Heart left ventricle (tissue), 16 donors: ENCODE data around the gene NUBP2. TPM values are rescaled to one million over a fixed set of nuclear protein-coding genes. Genes with fewer than 3 reads are reported as not detected.

Experiments used
- ATAC-seq, 4 donors: fragments of 200-7000 bp; cut with Tn5 transposase; one replicate each; pipeline ENCODE4 v1.9.1; 2020 to 2022; ENCODE audit warnings: moderate library complexity in 4 of 4, mild to moderate bottlenecking in 3 of 4, moderate number of reproducible peaks in 1 of 4
- DNase-seq, 5 donors: peaks; one replicate each; pipeline ENCODE4 v3.0.0-alpha.2; 2020
- H3K27ac ChIP-seq, 12 donors: fragments of 200-600 bp; sonication (generic) in 4 of 12; one replicate each; pipeline versions ENCODE4 v1.5.0 to v1.8.0; 2016 to 2022; ENCODE audit warnings: mild to moderate bottlenecking in 2 of 12
- H3K27me3 ChIP-seq, 9 donors: fragments of 200-600 bp; sonication (generic) in 2 of 9; one replicate each; pipeline versions ENCODE4 v1.5.1 to v1.8.0; 2016 to 2022; ENCODE audit warnings: mild to moderate bottlenecking in 3 of 9
- H3K36me3 ChIP-seq, 9 donors: fragments of 200-600 bp; sonication (generic) in 2 of 9; one replicate each; pipeline versions ENCODE4 v1.5.0 to v1.8.0; 2018 to 2022; ENCODE audit warnings: mild to moderate bottlenecking in 2 of 9
- H3K4me1 ChIP-seq, 12 donors: fragments of 200-600 bp; sonication (generic) in 4 of 12; one replicate each; pipeline versions ENCODE4 v1.5.0 to v1.8.0; 2016 to 2022; ENCODE audit warnings: mild to moderate bottlenecking in 3 of 12
- H3K4me3 ChIP-seq, 12 donors: fragments of 200-600 bp; sonication (generic) in 4 of 12; one replicate each; pipeline versions ENCODE4 v1.5.0 to v1.8.0; 2017 to 2022; ENCODE audit warnings: mild to moderate bottlenecking in 9 of 12, moderate library complexity in 4 of 12
- H3K9me3 ChIP-seq, 12 donors: fragments of 200-600 bp; sonication (generic) in 4 of 12; one replicate each; pipeline versions ENCODE4 v1.5.0 to v1.8.0; 2016 to 2022; ENCODE audit warnings: mild to moderate bottlenecking in 1 of 12
- CTCF ChIP-seq, 12 donors: fragments of 200-600 bp; sonication (generic) in 4 of 12; IDR thresholded peaks; one replicate each; pipeline versions ENCODE4 v1.5.0 to v1.8.0; 2018 to 2022; ENCODE audit warnings: antibody characterized with exemption in 12 of 12, mild to moderate bottlenecking in 5 of 12
- POLR2A ChIP-seq, 2 donors: fragments of 450-650 bp; IDR thresholded peaks; one replicate each; pipeline ENCODE4 v1.6.1; 2017; ENCODE audit warnings: antibody characterized with exemption in 2 of 2, mild to moderate bottlenecking in 2 of 2, moderate library complexity in 2 of 2
- WGBS, 4 donors: extraction: QIAGEN DNeasy Blood & Tissue Kit in 2 of 4; methylation state at CpG; one replicate each; pipeline versions ENCODE4 v1.1.5 to v1.1.7; 2013 to 2018; 5-methylcytosine and 5-hydroxymethylcytosine counted together
- intact Hi-C, 10 donors: fragments of 100-400 bp; cut with DNase I; formaldehyde crosslinking; loops; one replicate each; pipeline versions ENCODE4 v1.11.1 to v1.14.2; 2022
- polyA plus RNA-seq, 2 donors: library from polyadenylated mRNA; stranded (reverse); fragments of 200-250 nt; gene quantifications; one replicate each; pipeline ENCODE4 v1.2.3, GENCODE V29; 2013
- total RNA-seq, 9 donors: library from RNA; depleted of rRNA in 2 of 9; stranded (reverse); fragments of >200 nt in 2 of 9; fragmentation: NEBNext Ultra II Directional in 3 of 9; extraction: Animal tissue kit (Norgen Biotek cat#: 25700) in 3 of 9; gene quantifications; one replicate each; pipeline versions ENCODE4 v1.1.0 to v1.2.4, GENCODE V29; 2016 to 2023
- donor health status: ischemic (EF 13 %, LVEDD 7.1; RV severe dilation, severe dysfunction).
- donor health status: healthy with polysubstance abuse.
- donor health status: DM: no; HTN: yes; CAD: no.
- donor health status: DM: no; HTN: no; CAD: no.
- donor health status: ischemic (EF 25% LVEDD 6.9; RV normal size, moderate dysfunction).
- donor health status: ischemic (EF 25% LVEDD 5.7; RV mildly dilated, moderate dysfunction).
- donor health status: healthy.
- donor health status: DM: yes; HTN: yes; CAD: no.
- donor health status: ischemic (EF 35%, LVEDD 5.7; RV mildly dilated, moderate dysfunction).
- donor health status: nonischemic (EF 11% LVEDD 7.7; RV severe dilation, severe dysfunction).
- donor health status: DM: yes; HTN: yes; CAD: no.
- donor health status: PGD.
- donor health status: ischemic (EF 29% LVEDD 5.4; RV normal size, mild dysfunction).
- donor health status: nonischemic (EF 23%, LVEDD 6.1; RV moderate dilation, normal function).

NUBP2 gene
- total and polyA plus RNA-seq, 11 donors, result 26.7 to 81.9 (median 30.4) TPM

DNA sequence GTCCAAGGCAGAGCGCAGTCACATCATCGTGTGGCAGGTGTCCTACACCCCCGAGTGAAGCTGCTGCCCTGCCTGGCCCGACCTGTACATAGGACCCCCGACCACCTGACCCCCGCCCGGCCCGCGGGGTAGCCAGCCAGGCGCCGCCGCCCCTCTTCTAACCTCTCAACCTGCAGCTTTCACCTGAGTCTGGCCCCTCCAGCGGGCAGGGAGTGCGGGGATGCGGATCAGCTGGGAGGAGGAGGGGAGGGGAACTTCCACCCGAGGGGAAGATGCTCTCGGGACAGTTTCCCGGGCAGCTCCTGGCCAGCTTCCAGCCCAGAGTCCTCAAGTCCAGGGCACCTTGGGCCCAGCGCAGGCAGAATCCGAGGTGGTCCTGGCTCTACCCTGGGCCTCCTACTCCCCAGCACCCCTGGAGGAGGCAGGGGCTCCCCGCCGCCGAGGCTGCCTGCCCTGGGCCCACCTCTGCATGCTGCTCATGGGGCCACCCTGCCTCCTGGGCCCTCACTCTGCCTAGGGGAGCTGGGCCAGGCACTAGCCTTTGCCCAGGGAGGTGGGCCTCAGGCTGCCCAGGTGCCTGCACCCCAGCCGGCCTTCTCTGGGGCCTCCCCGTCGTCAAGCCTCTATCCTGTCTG, 13.9 kb upstream of the NUBP2 start:
- WGBS, 4 donors, result 79 to 91% (median 81%) methylated on average over 6 to 26 of the region's 26 CpGs
- intact Hi-C loops, result no loop called here

GRCh38 chr16:1769402-1770300, 13.1 kb upstream of the NUBP2 start:
- 63 to 84% (median 80%) methylated on average over 17 to 27 of the region's 27 CpGs for WGBS, 4 donors
- ATAC-seq (peak in 1 of 4 donors; percentile 0), DNase-seq (no peak)
- Histone ChIP-seq H3K36me3 (peaks cover 0 to 50% (median 42%) of the 10 kb centered on the region in 9 donors), H3K4me1 (peaks cover 14 to 39% (median 30%) of the 10 kb centered on the region in 12 donors), H3K27me3 (no peaks in the 10 kb centered on the region), H3K9me3 (no peaks in the 10 kb centered on the region), H3K4me3 (peak overlapping the region in 9 of 12 donors; percentile 75 to 99 (median 96)), H3K27ac (peak overlapping the region in 8 of 12 donors; percentile 25 to 99 (median 97))
- intact Hi-C loops, result loop anchor here in 2 of 10 donors (5.0 kb wide), 2 partner anchors 62 to 157 kb away; partner anchors contain the start of genes CRAMP1 (in 1 of the 2), IFT140 (in 1 of the 2) and MAPK8IP3 (in 1 of the 2)
- TF ChIP-seq CTCF (IDR thresholded peaks at IDR 0.05) (no peak), POLR2A (IDR thresholded peaks at IDR 0.05) (no peak)

More for the DNA sequence above, 13.9 kb upstream of the NUBP2 start:
- H3K27me3 ChIP-seq, result no peaks in the 10 kb centered on the region
- no peaks in the 10 kb centered on the region for H3K9me3 ChIP-seq
- ATAC-seq (no peak), DNase-seq (no peak)
- H3K36me3 ChIP-seq, result peaks cover 0 to 58% (median 50%) of the 10 kb centered on the region in 9 donors
- peak overlapping the region in 1 of 12 donors; percentile 98 for H3K27ac ChIP-seq
- no peak overlapping the region for H3K4me3 ChIP-seq
- TF ChIP-seq CTCF (IDR thresholded peaks at IDR 0.05) (no peak), POLR2A (IDR thresholded peaks at IDR 0.05) (no peak)
- H3K4me1 ChIP-seq, result peaks cover 10 to 31% (median 22%) of the 10 kb centered on the region in 12 donors

DNA sequence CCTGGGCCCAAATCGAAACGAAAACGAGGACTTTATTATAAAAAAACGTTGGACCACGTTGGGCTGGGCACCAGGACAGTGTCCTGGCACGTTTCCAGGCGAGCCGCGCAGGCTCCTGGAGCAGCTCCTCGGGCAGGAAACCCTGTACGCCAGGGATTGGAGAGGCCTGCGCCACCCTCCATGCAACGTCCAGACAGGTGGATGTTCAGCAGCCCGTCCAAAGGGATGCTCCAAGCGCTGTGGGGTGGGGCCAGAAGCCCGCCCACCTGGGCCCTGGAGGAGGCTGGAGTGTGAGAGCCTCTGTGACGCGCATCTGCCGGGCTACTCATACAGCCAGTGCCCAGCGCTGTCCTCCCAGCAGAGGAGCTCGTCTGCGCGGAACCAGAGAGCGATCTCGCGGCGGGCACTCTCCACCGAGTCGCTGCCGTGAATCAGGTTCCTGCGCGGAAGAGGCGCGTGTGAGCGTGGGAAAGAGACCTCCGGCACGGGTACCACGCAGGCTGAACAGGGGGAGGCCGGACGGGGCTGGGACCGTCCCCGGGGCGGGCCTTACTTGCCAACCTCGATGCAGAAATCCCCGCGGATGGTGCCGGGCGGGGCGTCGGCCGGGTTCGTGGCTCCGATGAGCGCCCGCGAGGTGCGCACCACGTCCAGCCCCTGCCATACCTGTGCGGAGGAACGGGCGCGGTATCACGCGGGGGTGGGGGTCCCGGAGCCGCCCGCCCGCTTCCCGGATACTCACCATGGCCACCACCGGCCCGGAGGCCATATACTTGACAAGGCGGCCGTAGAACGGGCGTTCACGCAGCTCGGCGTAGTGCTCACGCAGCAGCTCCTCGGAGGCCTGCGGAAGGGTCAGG, 12.2 kb upstream of the NUBP2 start:
- Histone ChIP-seq H3K36me3 (peaks cover 0 to 50% (median 38%) of the 10 kb centered on the region in 9 donors), H3K4me1 (peaks cover 14 to 44% (median 32%) of the 10 kb centered on the region in 12 donors)

More for the DNA sequence above, 12.2 kb upstream of the NUBP2 start:
- no peak for TF ChIP-seq CTCF (IDR thresholded peaks at IDR 0.05)
- TF ChIP-seq POLR2A (IDR thresholded peaks at IDR 0.05), result peak in 1 of 2 donors; percentile 26
- no peaks in the 10 kb centered on the region for H3K27me3 ChIP-seq
- peak in 4 of 5 donors; percentile 66 to 78 (median 71) for DNase-seq
- H3K4me3 ChIP-seq, result peak overlapping the region; percentile 75 to 99 (median 96)
- H3K27ac ChIP-seq, result peak overlapping the region; percentile 17 to 99 (median 96)
- intact Hi-C loops, result loop anchor here in 2 of 10 donors (5.0 kb wide), 2 partner anchors 63 to 158 kb away; partner anchors contain the start of genes CRAMP1 (in 1 of the 2), IFT140 (in 1 of the 2) and MAPK8IP3 (in 1 of the 2)
- 5 to 15% (median 10%) methylated on average over 42 to 81 of the region's 81 CpGs for WGBS, 4 donors
- ATAC-seq, result peak; percentile 4 to 45 (median 20)
- no peaks in the 10 kb centered on the region for H3K9me3 ChIP-seq
